Right renal cortex interstitium (tissue), 3 donors: Measurements from ENCODE around the gene WDR26. TPM values are rescaled to one million over a fixed set of nuclear protein-coding genes. Genes with fewer than 3 reads are reported as not detected.

ENCODE experiments used
- DNase-seq, 3 donors: peaks; one replicate each; pipeline ENCODE4 v3.0.0-alpha.2; 2013; ENCODE audit warnings: low read depth in 3 of 3, low spot score in 2 of 3
- polyA plus RNA-seq, 3 donors: library from polyadenylated mRNA; unstranded; fragments of 120-200 nt; gene quantifications; one replicate each; pipeline ENCODE4 v1.2.1, GENCODE V29; 2013; ENCODE audit not compliant: insufficient read length in 3 of 3

Gene WDR26
- polyA plus RNA-seq, 3 donors, result 94.8 to 105 (median 95.2) TPM

- DNase-seq, result no peak
These were observed 32.0 kb downstream of the WDR26 start for GRCh38 chr1:224402472-224403036.

- no peak for DNase-seq
These were observed 34.7 kb downstream of the WDR26 start for GRCh38 chr1:224399887-224400286.

GRCh38 chr1:224393294-224393693 lies 41.3 kb downstream of the WDR26 start:
- no peak for DNase-seq

GRCh38 chr1:224392411-224393249 lies 42.0 kb downstream of the WDR26 start:
- no peak for DNase-seq

DNA sequence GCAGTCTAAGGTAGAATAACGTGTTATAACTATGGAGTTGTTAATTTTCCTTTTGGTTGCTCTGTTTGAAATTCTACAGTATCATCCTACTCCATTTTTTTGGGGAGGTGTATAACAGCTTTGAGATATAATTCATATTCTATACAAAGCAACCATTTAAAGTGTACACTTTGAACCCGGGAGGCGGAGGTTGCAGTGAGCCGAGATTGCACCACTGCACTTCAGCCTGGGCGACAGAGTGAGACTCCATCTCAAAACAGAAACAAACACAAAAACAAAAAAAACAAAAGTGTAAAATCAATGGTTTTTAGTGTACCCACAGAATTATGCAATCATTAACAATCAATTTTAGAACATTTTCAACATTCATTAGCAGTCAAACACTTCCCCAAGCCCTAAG lies 44.1 kb downstream of the WDR26 start:
- no peak for DNase-seq

GRCh38 chr1:224387943-224388342 lies 46.7 kb downstream of the WDR26 start:
- no peak for DNase-seq

GRCh38 chr1:224387302-224387912 lies 47.2 kb downstream of the WDR26 start:
- no peak for DNase-seq

- no peak for DNase-seq
These were observed 51.4 kb downstream of the WDR26 start for GRCh38 chr1:224383218-224383617.

GRCh38 chr1:224381880-224382548 lies 52.6 kb downstream of the WDR26 start:
- DNase-seq, result no peak

- no peak for DNase-seq
These were observed 54.6 kb downstream of the WDR26 start for GRCh38 chr1:224380003-224380402.

DNA sequence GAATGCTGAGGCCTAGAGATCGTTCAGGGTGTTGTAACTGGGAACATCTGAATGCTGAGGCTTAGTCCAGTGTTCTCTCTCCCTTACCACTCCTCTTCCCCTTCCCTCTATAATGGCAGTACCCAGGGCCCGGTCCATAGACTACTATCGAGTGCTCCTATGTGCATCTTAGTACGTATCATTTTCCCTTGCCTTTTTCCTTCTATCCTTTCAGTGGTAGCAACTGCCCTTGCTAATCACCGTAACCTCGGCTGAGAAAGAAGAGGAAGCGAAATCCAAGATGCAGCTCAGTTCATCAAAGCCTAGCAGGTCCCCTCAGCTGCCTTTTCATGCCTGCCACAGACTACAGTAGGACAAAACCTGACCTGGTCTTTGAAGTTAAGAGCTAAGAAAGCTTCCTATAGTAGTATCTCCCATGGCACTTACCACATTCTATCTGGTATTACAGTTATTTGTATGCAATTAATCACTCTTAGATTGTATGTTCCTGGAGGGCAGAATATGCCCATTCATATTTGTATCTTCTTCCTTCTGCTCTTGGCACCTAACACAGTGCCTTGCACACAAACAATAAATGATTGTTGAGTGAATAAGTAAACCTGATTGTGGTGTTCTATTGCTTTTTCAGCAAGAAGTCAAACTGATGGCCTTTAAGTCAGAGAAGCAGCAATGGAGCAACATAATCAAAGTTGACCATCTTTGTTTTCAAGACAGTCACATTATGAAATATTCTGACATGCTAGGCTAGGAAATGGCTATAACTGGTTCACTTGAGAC lies 55.6 kb downstream of the WDR26 start:
- no peak for DNase-seq

- no peak for DNase-seq
These were observed 57.0 kb downstream of the WDR26 start for GRCh38 chr1:224377676-224378006.

- no peak for DNase-seq
These were observed 59.5 kb downstream of the WDR26 start for GRCh38 chr1:224375059-224375458.

GRCh38 chr1:224373008-224373590 lies 61.5 kb downstream of the WDR26 start:
- DNase-seq, result no peak

DNA sequence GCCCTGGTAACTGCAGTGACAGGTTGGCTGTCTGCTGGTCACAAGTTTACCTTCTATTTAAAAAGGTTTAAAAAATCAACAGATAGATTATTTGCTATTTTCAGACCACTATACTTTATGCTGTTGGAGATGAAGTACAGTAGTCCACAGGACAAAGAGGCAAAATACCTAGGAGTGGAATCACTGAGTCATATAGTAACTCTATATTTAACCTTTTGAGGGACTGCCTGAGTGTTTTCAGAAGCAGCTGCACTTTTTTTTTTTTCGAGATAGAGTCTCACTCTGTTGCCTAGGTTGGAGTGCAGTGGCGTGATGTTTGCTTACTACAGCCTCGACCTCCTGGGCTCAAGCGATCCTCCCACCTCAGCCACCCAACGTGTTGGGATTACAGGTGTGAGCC lies 66.2 kb downstream of the WDR26 start:
- DNase-seq, result no peak

DNA sequence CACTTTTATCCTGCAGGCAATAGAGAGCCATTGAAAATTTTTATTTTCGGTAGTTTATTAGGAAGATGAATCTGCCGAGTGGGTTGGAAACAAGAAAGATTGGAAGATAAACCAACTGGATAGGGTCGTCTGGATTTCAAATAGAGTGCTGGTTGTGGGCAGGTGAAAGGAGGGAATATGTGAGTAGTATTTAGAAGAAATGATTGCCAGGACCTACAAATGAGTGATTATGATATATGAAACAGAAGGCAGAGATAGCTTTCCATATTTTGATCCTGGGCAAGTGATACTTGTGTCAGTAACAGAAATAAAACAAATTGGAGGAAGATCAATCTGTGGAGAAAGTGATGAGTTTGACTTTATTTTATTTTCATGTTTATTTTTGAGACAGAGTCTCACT lies 75.4 kb downstream of the WDR26 start:
- no peak for DNase-seq

- no peak for DNase-seq
These were observed 76.4 kb downstream of the WDR26 start for GRCh38 chr1:224358237-224358636.

DNA sequence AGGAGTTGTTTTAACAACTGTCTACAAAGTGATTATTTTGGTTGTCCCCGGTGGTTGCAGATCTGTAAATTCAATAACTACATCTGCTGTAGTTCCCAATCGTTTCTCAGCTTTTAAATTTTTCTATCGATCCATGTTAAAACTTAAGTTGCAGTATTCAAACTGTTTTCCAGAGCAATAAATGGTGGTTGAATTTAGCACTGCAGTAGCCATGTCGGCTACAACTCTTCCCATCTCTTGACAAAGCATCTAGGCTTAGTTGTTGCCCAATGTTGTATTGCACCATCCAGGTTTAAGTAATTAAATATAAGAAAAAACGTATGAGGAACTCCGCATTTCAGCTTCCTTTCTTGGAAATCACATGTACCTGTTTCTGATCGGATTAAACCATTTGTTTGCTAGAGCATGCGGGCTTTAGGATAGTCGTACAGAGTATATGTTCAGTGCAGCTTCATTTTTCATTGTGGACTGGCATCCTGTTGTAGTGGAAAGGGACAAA lies 76.9 kb downstream of the WDR26 start:
- DNase-seq, result no peak

DNA sequence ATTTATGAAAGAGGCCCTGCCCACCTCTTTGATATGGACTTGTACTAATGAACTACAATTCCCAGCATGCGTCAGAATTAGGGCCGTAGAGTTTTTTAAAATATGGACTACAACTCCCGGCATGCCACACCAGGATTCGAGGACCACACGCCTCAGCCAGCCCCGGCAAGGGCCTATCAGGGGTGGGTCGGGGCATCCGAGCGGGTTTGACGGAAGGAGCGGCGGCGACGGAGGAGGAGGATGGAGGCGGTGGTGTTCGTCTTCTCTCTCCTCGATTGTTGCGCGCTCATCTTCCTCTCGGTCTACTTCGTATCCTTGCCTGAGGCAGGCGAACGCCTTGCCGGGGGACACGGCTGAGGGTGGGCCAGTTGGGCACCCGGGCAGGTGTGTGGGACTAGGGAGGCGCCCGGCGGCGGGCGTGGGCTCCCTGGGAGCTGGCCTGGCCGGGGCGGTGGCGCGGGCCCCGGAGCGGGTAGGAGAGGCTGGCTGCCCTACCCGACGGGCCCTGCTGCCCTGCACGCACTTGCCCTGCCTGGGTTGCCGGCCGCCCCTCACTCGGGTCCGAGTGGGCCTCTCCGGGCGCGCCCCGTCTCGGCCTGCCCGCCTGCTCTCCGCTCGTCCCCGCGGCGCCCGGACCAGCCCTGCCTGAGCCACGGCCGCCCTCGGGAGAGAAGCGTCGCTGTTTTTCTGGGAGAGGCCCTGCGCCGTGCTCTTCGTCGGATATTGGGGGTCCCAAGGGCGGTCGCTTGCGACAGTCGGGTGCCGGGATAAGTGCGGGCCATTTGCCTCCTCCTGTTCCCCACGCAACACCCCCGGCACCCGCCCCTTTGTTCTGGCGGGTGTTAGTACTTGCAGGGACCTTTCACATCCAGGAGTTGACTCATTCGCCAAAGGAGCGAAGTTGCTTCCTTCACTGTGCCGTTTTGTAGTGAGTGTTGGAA lies 77.6 kb downstream of the WDR26 start, which contains the start of gene CNIH4:
CNIH4 (plus strand) TSS at position 195 of the 941 bp plus-strand sequence; CDS start at position 241, 46 bp downstream.
- DNase-seq, result peak; percentile 86 to 93 (median 86)
